ENCODE measurements around the gene REPIN1.

DNA sequence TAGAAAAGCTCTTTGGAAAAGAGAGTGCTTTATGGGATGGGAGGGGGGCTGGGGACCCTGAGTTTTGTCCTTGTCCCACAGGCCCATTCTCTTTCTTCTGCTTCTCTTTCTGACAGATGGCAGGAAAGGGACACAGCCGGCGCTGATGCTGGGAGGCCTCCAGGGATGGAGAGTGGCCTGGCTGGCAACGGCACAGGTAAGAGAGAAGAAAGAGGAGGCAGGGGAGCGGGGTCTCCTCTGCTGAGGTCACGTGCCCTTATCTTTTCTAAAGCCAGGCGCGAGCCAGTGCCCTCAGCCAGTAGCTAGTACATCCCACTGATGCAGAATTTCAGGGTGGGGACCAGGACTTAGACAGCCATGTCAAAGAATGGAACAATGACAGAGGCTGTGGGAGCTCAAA, 19.7 kb downstream of the REPIN1 start:
- TF ChIP-seq, protein P1, sequence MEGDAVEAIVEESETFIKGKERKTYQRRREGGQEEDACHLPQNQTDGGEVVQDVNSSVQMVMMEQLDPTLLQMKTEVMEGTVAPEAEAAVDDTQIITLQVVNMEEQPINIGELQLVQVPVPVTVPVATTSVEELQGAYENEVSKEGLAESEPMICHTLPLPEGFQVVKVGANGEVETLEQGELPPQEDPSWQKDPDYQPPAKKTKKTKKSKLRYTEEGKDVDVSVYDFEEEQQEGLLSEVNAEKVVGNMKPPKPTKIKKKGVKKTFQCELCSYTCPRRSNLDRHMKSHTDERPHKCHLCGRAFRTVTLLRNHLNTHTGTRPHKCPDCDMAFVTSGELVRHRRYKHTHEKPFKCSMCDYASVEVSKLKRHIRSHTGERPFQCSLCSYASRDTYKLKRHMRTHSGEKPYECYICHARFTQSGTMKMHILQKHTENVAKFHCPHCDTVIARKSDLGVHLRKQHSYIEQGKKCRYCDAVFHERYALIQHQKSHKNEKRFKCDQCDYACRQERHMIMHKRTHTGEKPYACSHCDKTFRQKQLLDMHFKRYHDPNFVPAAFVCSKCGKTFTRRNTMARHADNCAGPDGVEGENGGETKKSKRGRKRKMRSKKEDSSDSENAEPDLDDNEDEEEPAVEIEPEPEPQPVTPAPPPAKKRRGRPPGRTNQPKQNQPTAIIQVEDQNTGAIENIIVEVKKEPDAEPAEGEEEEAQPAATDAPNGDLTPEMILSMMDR (IDR thresholded peaks at IDR 0.05) = no peak
- no peak for TF ChIP-seq POLR2AphosphoS5 (IDR thresholded peaks at IDR 0.05)
